Measurements from ENCODE around the gene NR1I3. TPM values are rescaled to one million over a fixed set of nuclear protein-coding genes. Genes with fewer than 3 reads are reported as not detected.

The NR1I3 gene
- total RNA-seq, 4 donors from 2014 or later: not detected

- Histone ChIP-seq H3K27me3 (peaks cover 0 to 7% (median 4%) of the 10 kb centered on the region in 3 donors), H3K9me3 (no peaks in the 10 kb centered on the region), H3K36me3 (no peaks in the 10 kb centered on the region), H3K4me3 (no peak overlapping the region), H3K27ac (no peak overlapping the region), H3K4me1 (no peaks in the 10 kb centered on the region)
- no peak for ATAC-seq
- TF ChIP-seq POLR2A (IDR thresholded peaks at IDR 0.05): no peak
- TF ChIP-seq, protein P1, sequence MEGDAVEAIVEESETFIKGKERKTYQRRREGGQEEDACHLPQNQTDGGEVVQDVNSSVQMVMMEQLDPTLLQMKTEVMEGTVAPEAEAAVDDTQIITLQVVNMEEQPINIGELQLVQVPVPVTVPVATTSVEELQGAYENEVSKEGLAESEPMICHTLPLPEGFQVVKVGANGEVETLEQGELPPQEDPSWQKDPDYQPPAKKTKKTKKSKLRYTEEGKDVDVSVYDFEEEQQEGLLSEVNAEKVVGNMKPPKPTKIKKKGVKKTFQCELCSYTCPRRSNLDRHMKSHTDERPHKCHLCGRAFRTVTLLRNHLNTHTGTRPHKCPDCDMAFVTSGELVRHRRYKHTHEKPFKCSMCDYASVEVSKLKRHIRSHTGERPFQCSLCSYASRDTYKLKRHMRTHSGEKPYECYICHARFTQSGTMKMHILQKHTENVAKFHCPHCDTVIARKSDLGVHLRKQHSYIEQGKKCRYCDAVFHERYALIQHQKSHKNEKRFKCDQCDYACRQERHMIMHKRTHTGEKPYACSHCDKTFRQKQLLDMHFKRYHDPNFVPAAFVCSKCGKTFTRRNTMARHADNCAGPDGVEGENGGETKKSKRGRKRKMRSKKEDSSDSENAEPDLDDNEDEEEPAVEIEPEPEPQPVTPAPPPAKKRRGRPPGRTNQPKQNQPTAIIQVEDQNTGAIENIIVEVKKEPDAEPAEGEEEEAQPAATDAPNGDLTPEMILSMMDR (IDR thresholded peaks at IDR 0.05 in 4 of 5, conservative IDR thresholded peaks at IDR 0.05 in 1 of 5): no peak
- DNase-seq: no peak
- in situ Hi-C loops (cut with MboI; ENCODE audit: low sequenced_read_pairs in 4 of 4): no loop called here
- intact Hi-C loops (cut with DNase I; ENCODE audit: low total_unique reads): no loop called here
Measured at GRCh38 chr1:161266202-161266601, 28.2 kb upstream of the NR1I3 start.

DNA sequence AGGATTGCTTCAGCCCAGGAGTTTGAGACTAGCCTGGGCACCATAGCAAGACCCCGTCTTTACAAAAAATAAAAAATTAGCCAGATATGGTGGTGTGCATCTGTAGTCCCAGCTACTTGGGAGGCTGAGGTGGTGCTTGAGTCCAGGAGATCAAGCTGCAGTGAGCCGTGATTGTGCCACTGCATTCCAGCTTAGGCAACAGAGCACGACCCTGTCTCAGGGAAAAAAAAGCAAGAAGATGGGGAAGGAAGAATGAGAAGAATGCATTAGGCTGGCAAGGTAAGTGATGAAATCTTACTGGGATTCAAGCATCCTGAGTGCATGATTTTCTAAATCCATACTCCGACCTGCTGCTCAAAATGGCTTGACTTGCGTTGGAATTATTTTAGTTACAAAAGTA is 27.3 kb upstream of the NR1I3 start:
- Histone ChIP-seq H3K27ac (no peak overlapping the region), H3K9me3 (no peaks in the 10 kb centered on the region), H3K27me3 (peaks cover 8 to 16% (median 11%) of the 10 kb centered on the region in 3 donors), H3K4me3 (no peak overlapping the region), H3K4me1 (no peaks in the 10 kb centered on the region), H3K36me3 (no peaks in the 10 kb centered on the region)
- no peak for DNase-seq
- intact Hi-C loops (cut with DNase I; ENCODE audit: low total_unique reads) (no loop called here), in situ Hi-C loops (cut with MboI; ENCODE audit: low sequenced_read_pairs in 4 of 4) (no loop called here)
- no peak for ATAC-seq
- TF ChIP-seq, protein P1 (IDR thresholded peaks at IDR 0.05 in 4 of 5, conservative IDR thresholded peaks at IDR 0.05 in 1 of 5): no peak
- no peak for TF ChIP-seq POLR2A (IDR thresholded peaks at IDR 0.05)

GRCh38 chr1:161261261-161262235 is 23.5 kb upstream of the NR1I3 start:
- H3K27ac ChIP-seq: no peak overlapping the region
- intact Hi-C loops (cut with DNase I; ENCODE audit: low total_unique reads) (no loop called here), in situ Hi-C loops (cut with MboI; ENCODE audit: low sequenced_read_pairs in 4 of 4) (no loop called here)
- no peak for DNase-seq
- no peaks in the 10 kb centered on the region for H3K36me3 ChIP-seq
- H3K9me3 ChIP-seq: peaks cover 0 to 7% (median 4%) of the 10 kb centered on the region in 3 donors
- no peak for ATAC-seq
- TF ChIP-seq, protein P1 (IDR thresholded peaks at IDR 0.05 in 4 of 5, conservative IDR thresholded peaks at IDR 0.05 in 1 of 5): no peak
- TF ChIP-seq POLR2A (IDR thresholded peaks at IDR 0.05): no peak
- peaks cover 0 to 4% of the 10 kb centered on the region in 2 donors for H3K4me1 ChIP-seq
- peaks cover 38 to 45% (median 44%) of the 10 kb centered on the region in 3 donors for H3K27me3 ChIP-seq
- H3K4me3 ChIP-seq: no peak overlapping the region

- TF ChIP-seq, protein P1 (IDR thresholded peaks at IDR 0.05 in 4 of 5, conservative IDR thresholded peaks at IDR 0.05 in 1 of 5): no peak
- no peak for TF ChIP-seq POLR2A (IDR thresholded peaks at IDR 0.05)
- peaks cover 38 to 46% (median 45%) of the 10 kb centered on the region in 3 donors for H3K27me3 ChIP-seq
Measured at GRCh38 chr1:161260376-161261260, 22.6 kb upstream of the NR1I3 start.

More at GRCh38 chr1:161260376-161261260, 22.6 kb upstream of the NR1I3 start:
- H3K9me3 ChIP-seq: peaks cover 0 to 7% (median 4%) of the 10 kb centered on the region in 3 donors
- DNase-seq (no peak), ATAC-seq (no peak)
- in situ Hi-C loops (cut with MboI; ENCODE audit: low sequenced_read_pairs in 4 of 4) (no loop called here), intact Hi-C loops (cut with DNase I; ENCODE audit: low total_unique reads) (no loop called here)
- no peaks in the 10 kb centered on the region for H3K36me3 ChIP-seq
- no peak overlapping the region for H3K4me3 ChIP-seq
- H3K27ac ChIP-seq: no peak overlapping the region
- H3K4me1 ChIP-seq: peaks cover 0 to 4% of the 10 kb centered on the region in 2 donors

Measured in gastrocnemius medialis (tissue), 4 donors.